Choroid plexus epithelial cell (primary cell): ENCODE results near the gene TBC1D10A.
A peak's percentile ranks its signal among the peaks of the same experiment; 100 is the strongest.

ENCODE experiments used
- DNase-seq: peaks from one replicate; pipeline ENCODE4 v3.0.0-alpha.2; 2010; ENCODE audit warnings: low read depth
- H3K4me3 ChIP-seq: 2 replicates; pipeline ENCODE4 v1.5.1; 2011; ENCODE audit warnings: low read depth, mild to moderate bottlenecking, control low read depth, low read length, moderate library complexity
- TF ChIP-seq, protein P1 (sequence below): conservative IDR thresholded peaks from 2 replicates; pipeline ENCODE4 v1.5.1; 2011; ENCODE audit warnings: low read depth, mild to moderate bottlenecking, control low read depth, inconsistent platforms, low read length, moderate library complexity

TBC1D10A gene

DNA sequence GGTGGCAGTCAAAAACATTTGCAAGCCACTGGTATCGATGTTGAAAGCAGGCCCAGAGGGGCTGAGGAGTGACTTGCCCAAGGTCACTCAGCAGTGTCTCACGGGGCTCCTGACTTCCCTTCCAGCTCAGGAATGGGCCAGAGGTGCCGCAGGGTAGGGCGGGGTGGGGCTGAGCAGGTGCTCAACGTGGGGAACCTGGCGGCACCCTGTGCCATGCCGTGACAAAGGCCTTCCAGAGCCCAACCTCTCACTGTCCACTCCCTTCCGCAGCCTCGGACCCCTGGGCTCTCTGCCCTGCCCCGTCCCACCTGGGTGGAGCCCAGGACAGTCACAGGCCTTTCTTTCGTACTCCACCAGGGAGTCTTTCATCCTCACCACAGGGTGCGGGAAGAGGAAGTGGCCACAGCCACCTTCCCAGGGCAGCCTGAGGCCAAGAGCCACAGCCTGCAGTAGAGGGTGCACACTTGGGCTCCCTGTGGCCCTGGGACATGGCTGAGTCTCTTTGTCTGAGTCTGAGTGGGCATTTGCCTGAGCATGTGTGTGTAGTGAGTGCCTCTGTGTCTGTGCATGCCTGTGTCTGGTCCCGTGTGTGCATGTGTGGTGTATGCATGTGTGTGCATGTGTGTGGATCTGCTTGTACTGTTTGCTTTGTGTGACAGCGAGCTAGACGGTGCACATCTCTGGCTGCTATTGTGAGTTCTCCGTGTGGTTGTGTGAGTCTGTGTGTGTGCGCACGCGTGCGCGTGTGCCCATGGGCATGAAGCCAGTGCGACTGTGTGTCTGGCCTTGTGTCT is 74.1 kb downstream of the TBC1D10A start:
- no peak overlapping the region for H3K4me3 ChIP-seq
- no peak for DNase-seq
- TF ChIP-seq, protein P1, sequence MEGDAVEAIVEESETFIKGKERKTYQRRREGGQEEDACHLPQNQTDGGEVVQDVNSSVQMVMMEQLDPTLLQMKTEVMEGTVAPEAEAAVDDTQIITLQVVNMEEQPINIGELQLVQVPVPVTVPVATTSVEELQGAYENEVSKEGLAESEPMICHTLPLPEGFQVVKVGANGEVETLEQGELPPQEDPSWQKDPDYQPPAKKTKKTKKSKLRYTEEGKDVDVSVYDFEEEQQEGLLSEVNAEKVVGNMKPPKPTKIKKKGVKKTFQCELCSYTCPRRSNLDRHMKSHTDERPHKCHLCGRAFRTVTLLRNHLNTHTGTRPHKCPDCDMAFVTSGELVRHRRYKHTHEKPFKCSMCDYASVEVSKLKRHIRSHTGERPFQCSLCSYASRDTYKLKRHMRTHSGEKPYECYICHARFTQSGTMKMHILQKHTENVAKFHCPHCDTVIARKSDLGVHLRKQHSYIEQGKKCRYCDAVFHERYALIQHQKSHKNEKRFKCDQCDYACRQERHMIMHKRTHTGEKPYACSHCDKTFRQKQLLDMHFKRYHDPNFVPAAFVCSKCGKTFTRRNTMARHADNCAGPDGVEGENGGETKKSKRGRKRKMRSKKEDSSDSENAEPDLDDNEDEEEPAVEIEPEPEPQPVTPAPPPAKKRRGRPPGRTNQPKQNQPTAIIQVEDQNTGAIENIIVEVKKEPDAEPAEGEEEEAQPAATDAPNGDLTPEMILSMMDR, result no peak

DNA sequence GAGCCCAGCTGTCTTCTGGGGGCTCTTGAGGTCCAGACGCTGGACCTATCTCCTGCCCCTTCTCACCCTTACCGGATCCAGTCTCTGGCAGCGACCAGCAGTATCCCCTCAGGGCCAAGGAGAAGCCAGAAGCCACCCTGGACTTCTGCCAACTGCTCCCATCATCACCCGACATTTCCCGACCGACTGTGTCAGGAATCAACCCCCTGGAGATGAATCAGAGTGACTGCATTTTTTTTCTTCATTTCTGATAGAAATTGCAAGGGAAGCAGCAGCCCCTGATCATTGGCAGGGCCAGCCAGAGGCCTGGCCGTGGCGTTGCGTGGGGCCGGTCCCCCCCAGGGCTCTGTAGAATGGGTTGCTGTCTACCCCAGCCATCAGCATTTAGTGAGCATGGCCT is 75.0 kb downstream of the TBC1D10A start:
- peak; percentile 52 for DNase-seq
- TF ChIP-seq, protein P1, result no peak
- no peak overlapping the region for H3K4me3 ChIP-seq

- no peak overlapping the region for H3K4me3 ChIP-seq
- TF ChIP-seq, protein P1, result no peak
- DNase-seq, result peak; percentile 57
Measured at GRCh38 chr22:30250661-30251267, 76.0 kb downstream of the TBC1D10A start.

- no peak for DNase-seq
- TF ChIP-seq, protein P1, result no peak
- no peak overlapping the region for H3K4me3 ChIP-seq
Measured at GRCh38 chr22:30250039-30250565, 76.6 kb downstream of the TBC1D10A start.

- no peak overlapping the region for H3K4me3 ChIP-seq
- TF ChIP-seq, protein P1, result no peak
- no peak for DNase-seq
Measured at GRCh38 chr22:30249049-30250038, 77.4 kb downstream of the TBC1D10A start.

DNA sequence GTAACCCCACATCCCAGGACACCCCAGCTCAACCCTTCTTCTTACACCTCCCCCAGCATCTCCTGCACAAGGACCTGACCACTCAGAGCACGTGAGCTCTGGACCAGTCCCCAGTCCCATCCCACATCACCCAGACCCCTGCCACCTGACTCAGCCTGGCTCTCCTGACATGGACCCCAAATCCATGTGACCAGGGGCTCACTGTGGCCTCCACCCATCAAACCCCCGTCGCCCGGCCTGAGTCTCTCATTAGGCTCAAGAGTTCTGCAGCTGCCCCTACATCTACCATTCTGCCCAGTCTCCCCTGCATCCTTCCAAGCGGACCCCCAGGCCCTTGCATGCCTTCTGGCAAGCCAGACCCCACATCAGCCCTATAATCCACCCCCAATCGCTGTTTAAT is 78.3 kb downstream of the TBC1D10A start:
- DNase-seq, result no peak
- no peak overlapping the region for H3K4me3 ChIP-seq

More for the DNA sequence above, 78.3 kb downstream of the TBC1D10A start:
- TF ChIP-seq, protein P1, result no peak
